Measurements from ENCODE around the gene LILRB3.

GRCh38 chr19:54197121-54197520, 25.7 kb downstream of the LILRB3 start:
- TF ChIP-seq EZH2 (IDR thresholded peaks at IDR 0.05; ENCODE audit: low read length) (no peak), CTCF (optimal IDR thresholded peaks at IDR 0.05 in 1 of 3, IDR thresholded peaks at IDR 0.05 in 1 of 3, conservative IDR thresholded peaks at IDR 0.05 in 1 of 3; ENCODE audit: extremely low read depth in 1 of 3, insufficient read depth in 2 of 3, low read length in 3 of 3) (no peak)
